Bronchial epithelial cell (primary cell): ENCODE data around the gene GRHL1. TPM values are rescaled to one million over a fixed set of nuclear protein-coding genes. Genes with fewer than 3 reads are reported as not detected.
"Not testable (repeated sequence)": the region's sequence is repeated elsewhere in the genome, so short reads cannot be mapped to it uniquely, and the experiment has no call there.

Experiments
- DNase-seq: peaks from one replicate; pipeline ENCODE4 v3.0.0-alpha.2; 2010; ENCODE audit warnings: low read depth
- FAIRE-seq: peaks from 2 replicates; lab custom pipeline; 2011; peaks lifted over from hg19 to GRCh38; lab: Jason Lieb, UNC
- H3K27me3 ChIP-seq: 2 replicates; pipeline ENCODE4 v1.5.1; 2011; ENCODE audit warnings: low read length; ENCODE audit not compliant: control insufficient read depth, insufficient read depth
- H3K36me3 ChIP-seq: 2 replicates; pipeline ENCODE4 v1.5.1; 2011; ENCODE audit warnings: low read length; ENCODE audit not compliant: control insufficient read depth, insufficient read depth
- H3K4me3 ChIP-seq: 2 replicates; pipeline ENCODE4 v1.5.1; 2011; ENCODE audit warnings: mild to moderate bottlenecking, low read depth, low read length, control low read depth
- CTCF ChIP-seq: IDR thresholded peaks from 2 replicates; pipeline ENCODE4 v1.5.1; 2011; ENCODE audit warnings: mild to moderate bottlenecking, moderate library complexity, low read length, control low read depth, inconsistent platforms; ENCODE audit not compliant: insufficient read depth, severe bottlenecking
- total RNA-seq: library from RNA; depleted of rRNA; stranded (reverse); fragments of >200 nt; gene quantifications from 2 replicates; pipeline ENCODE4 v1.2.1, GENCODE V29; 2014

Gene GRHL1
- total RNA-seq, 1 donor from 2014 or later = 25.5 TPM

- no peaks in the 10 kb centered on the region for H3K27me3 ChIP-seq
- H3K36me3 ChIP-seq = no peaks in the 10 kb centered on the region
- FAIRE-seq = no peak
- DNase-seq = no peak
- no peak overlapping the region for H3K4me3 ChIP-seq
- no peak for TF ChIP-seq CTCF
Measured at GRCh38 chr2:9910699-9911098, 40.8 kb upstream of the GRHL1 start.

DNA sequence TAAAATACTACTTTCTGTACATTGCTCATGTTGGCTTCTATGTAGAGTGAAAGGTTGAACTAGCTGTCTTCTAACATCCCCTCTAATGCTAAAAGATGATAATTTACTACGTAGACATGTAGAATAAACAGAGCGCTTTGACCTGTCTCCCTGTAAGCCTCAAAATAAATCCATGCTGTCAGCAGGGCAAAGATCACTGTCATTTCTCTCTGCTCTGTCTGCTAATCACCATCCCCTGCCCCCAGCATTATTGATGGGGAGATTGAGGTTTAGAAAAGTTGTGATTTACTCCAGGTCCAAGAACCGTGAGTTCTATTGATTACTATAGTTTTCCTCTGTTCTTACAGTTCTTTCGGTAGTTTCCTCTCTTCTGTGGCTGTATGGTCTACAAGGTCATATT lies 39.0 kb upstream of the GRHL1 start:
- DNase-seq (no peak), FAIRE-seq (no peak)
- Histone ChIP-seq H3K36me3 (no peaks in the 10 kb centered on the region), H3K27me3 (no peaks in the 10 kb centered on the region), H3K4me3 (no peak overlapping the region)
- TF ChIP-seq CTCF = no peak

GRCh38 chr2:9914384-9915065 lies 37.0 kb upstream of the GRHL1 start:
- peak; percentile 92 for DNase-seq
- Histone ChIP-seq H3K4me3 (no peak overlapping the region), H3K27me3 (no peaks in the 10 kb centered on the region), H3K36me3 (no peaks in the 10 kb centered on the region)
- no peak for FAIRE-seq
- TF ChIP-seq CTCF = peak; percentile 76

- TF ChIP-seq CTCF = no peak
- Histone ChIP-seq H3K36me3 (no peaks in the 10 kb centered on the region), H3K4me3 (no peak overlapping the region), H3K27me3 (no peaks in the 10 kb centered on the region)
- DNase-seq (peak; percentile 24), FAIRE-seq (no peak)
Measured at GRCh38 chr2:9918275-9918674, 33.2 kb upstream of the GRHL1 start.

DNA sequence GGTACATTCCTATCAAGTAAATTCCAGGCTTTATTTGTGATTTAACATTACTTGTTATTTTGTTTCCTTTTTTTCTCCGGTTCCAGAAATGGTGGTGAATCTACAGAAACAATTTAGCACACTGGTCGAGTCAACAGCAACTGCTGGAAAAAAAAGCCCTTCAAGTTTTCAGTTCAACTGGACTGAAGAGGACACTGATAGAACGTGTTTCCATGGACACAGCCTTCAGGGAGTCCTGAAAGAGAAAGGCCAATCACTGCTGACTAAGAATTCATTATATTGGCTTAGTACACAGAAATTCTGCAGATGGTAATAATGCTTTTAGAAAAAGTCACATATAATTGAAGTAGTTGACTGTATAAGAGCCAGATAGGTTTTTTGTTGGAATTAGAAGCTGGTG lies 32.0 kb upstream of the GRHL1 start:
- no peak for TF ChIP-seq CTCF
- H3K27me3 ChIP-seq = no peaks in the 10 kb centered on the region
- H3K4me3 ChIP-seq = no peak overlapping the region
- DNase-seq (no peak), FAIRE-seq (no peak)
- peaks cover 2% of the 10 kb centered on the region for H3K36me3 ChIP-seq

- FAIRE-seq, H3K4me3 ChIP-seq, H3K27me3 ChIP-seq, H3K36me3 ChIP-seq, DNase-seq: not testable (repeated sequence)
Measured at GRCh38 chr2:9927020-9927419, 24.5 kb upstream of the GRHL1 start.
